Measurements from ENCODE around the gene LSM7. TPM values are rescaled to one million over a fixed set of nuclear protein-coding genes. Genes with fewer than 3 reads are reported as not detected.

Gene LSM7
- polyA plus RNA-seq, 2 donors, result 223 to 245 TPM

GRCh38 chr19:2317756-2318155, 10.6 kb downstream of the LSM7 start:
- Histone ChIP-seq H3K27me3 (ENCODE audit: control insufficient read depth in 1 of 2, insufficient read depth in 2 of 2, low read length in 2 of 2) (no peaks in the 10 kb centered on the region), H3K4me1 (ENCODE audit: control insufficient read depth in 2 of 2, insufficient read depth in 2 of 2, low read length in 1 of 2) (no peaks in the 10 kb centered on the region), H3K36me3 (ENCODE audit: control insufficient read depth in 2 of 2, insufficient read depth in 2 of 2, low read length in 1 of 2) (peaks cover 0 to 9% of the 10 kb centered on the region in 2 donors), H3K9me3 (ENCODE audit: control insufficient read depth in 2 of 2, insufficient read depth in 1 of 2, low read depth in 1 of 2, low read length in 1 of 2) (peaks cover 0 to 6% of the 10 kb centered on the region in 2 donors), H3K4me3 (ENCODE audit: low read depth in 1 of 2, low read length in 2 of 2) (no peak overlapping the region), H3K27ac (ENCODE audit: low read depth in 2 of 2, low read length in 1 of 2) (no peak overlapping the region)
- WGBS, 2 donors, result 85 to 86% methylated on average over 22 to 25 of the region's 25 CpGs

DNA sequence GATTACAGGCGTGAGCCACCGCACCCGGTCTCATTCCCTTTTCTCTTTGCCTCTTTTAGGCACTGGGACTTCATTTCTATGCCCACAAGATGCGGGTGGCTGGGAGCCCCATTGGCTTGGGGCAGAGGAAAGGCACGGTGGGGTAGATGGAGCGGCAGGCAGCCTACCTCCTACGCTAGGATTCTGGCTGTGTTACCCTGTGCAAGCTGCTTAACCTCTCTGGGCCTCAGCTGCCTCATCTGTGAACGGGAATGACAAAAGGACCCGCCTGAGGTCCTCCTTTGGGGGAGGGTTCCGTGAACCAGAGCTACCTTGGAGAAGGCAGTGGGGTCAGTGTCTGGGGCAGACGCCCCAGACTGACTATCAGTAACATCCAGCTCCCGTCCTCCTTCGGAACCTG, 11.1 kb downstream of the LSM7 start:
- Histone ChIP-seq H3K9me3 (ENCODE audit: control insufficient read depth in 2 of 2, insufficient read depth in 1 of 2, low read depth in 1 of 2, low read length in 1 of 2) (peaks cover 0 to 6% of the 10 kb centered on the region in 2 donors), H3K27ac (ENCODE audit: low read depth in 2 of 2, low read length in 1 of 2) (no peak overlapping the region), H3K27me3 (ENCODE audit: control insufficient read depth in 1 of 2, insufficient read depth in 2 of 2, low read length in 2 of 2) (no peaks in the 10 kb centered on the region), H3K36me3 (ENCODE audit: control insufficient read depth in 2 of 2, insufficient read depth in 2 of 2, low read length in 1 of 2) (peaks cover 0 to 6% of the 10 kb centered on the region in 2 donors), H3K4me3 (ENCODE audit: low read depth in 1 of 2, low read length in 2 of 2) (no peak overlapping the region), H3K4me1 (ENCODE audit: control insufficient read depth in 2 of 2, insufficient read depth in 2 of 2, low read length in 1 of 2) (no peaks in the 10 kb centered on the region)
- WGBS, 2 donors, result 94 to 95% methylated on average over 13 of the region's 13 CpGs

- H3K27me3 ChIP-seq (ENCODE audit: control insufficient read depth in 1 of 2, insufficient read depth in 2 of 2, low read length in 2 of 2), result no peaks in the 10 kb centered on the region
- no peak overlapping the region for H3K27ac ChIP-seq (ENCODE audit: low read depth in 2 of 2, low read length in 1 of 2)
- peaks cover 0 to 6% of the 10 kb centered on the region in 2 donors for H3K9me3 ChIP-seq (ENCODE audit: control insufficient read depth in 2 of 2, insufficient read depth in 1 of 2, low read depth in 1 of 2, low read length in 1 of 2)
- H3K4me3 ChIP-seq (ENCODE audit: low read depth in 1 of 2, low read length in 2 of 2), result no peak overlapping the region
- no peaks in the 10 kb centered on the region for H3K36me3 ChIP-seq (ENCODE audit: control insufficient read depth in 2 of 2, insufficient read depth in 2 of 2, low read length in 1 of 2)
- H3K4me1 ChIP-seq (ENCODE audit: control insufficient read depth in 2 of 2, insufficient read depth in 2 of 2, low read length in 1 of 2), result no peaks in the 10 kb centered on the region
- 37 to 46% methylated on average over 22 of the region's 22 CpGs for WGBS, 2 donors
Observed at GRCh38 chr19:2315818-2316353, 12.5 kb downstream of the LSM7 start.

DNA sequence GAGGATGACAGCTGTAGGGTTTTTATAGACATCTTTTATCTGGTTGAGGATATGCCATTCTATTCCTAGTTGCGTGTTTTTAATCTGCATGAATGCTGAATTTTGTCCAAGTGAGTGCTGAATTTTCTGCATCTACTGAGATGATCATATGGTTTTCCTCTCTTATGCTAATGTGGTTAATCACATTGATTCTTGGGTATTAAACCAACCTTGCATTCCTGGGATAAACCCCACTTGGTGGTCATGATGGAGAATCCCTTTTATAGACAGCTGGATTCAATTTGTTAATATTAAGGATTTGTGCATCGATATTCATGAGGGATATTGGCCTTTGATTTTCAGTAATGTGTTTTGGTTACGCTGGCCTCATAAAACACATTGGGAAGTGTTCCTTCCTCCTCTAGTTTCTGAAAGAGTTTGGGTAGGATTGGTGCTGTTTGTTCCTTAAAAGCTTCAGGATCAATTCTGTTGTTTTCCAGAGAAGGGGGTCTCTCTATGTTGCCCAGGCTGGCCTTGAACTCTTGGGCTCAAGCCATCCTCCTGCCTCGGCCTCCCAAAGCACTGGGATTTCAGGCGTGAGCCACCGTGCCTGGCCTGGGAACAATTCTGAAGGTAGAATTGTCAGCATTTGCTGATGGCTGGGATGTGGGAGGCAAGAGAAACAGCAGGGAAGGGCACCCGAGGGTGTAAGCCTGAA, 13.1 kb downstream of the LSM7 start:
- Histone ChIP-seq H3K9me3 (ENCODE audit: control insufficient read depth in 2 of 2, insufficient read depth in 1 of 2, low read depth in 1 of 2, low read length in 1 of 2) (peaks cover 0 to 6% of the 10 kb centered on the region in 2 donors), H3K27ac (ENCODE audit: low read depth in 2 of 2, low read length in 1 of 2) (no peak overlapping the region), H3K36me3 (ENCODE audit: control insufficient read depth in 2 of 2, insufficient read depth in 2 of 2, low read length in 1 of 2) (no peaks in the 10 kb centered on the region), H3K27me3 (ENCODE audit: control insufficient read depth in 1 of 2, insufficient read depth in 2 of 2, low read length in 2 of 2) (no peaks in the 10 kb centered on the region), H3K4me3 (ENCODE audit: low read depth in 1 of 2, low read length in 2 of 2) (no peak overlapping the region), H3K4me1 (ENCODE audit: control insufficient read depth in 2 of 2, insufficient read depth in 2 of 2, low read length in 1 of 2) (no peaks in the 10 kb centered on the region)
- WGBS, 2 donors, result 86 to 92% methylated on average over 7 of the region's 7 CpGs

DNA sequence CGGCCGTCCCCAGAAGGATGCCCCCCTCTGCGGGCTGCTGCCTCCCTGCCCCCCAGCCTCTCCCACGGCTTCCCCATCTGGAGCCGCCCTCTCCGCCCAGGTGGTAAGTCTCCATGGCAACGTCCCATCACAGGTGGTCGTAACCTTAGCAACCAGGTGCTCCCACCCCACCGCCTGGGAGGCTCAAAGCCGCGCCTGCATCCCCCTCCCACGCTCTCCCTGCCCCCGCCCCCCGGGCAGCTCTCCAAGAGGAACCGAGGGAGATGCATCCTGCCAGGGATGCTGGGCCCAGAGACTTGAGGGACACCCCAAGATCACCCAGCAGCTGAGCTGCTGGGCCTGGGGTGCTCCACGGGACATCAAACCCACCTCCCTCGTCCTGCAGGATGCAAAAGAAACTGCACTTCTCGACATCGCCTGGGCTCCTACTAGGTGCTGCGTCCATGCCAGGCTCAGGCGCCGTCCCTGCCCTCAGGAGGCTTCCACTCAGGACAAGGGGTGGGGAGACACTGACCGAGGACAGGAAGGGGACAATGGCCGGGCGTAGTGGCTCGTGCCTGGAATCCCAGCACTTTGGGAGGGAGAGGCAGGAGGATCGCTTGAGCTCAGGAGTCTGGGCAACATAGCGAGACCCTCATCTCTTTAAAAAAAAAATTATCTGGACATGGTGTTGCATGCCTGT, 15.4 kb downstream of the LSM7 start:
- H3K4me1 ChIP-seq (ENCODE audit: control insufficient read depth in 2 of 2, insufficient read depth in 2 of 2, low read length in 1 of 2), result no peaks in the 10 kb centered on the region
- peaks cover 0 to 6% of the 10 kb centered on the region in 2 donors for H3K9me3 ChIP-seq (ENCODE audit: control insufficient read depth in 2 of 2, insufficient read depth in 1 of 2, low read depth in 1 of 2, low read length in 1 of 2)
- no peaks in the 10 kb centered on the region for H3K36me3 ChIP-seq (ENCODE audit: control insufficient read depth in 2 of 2, insufficient read depth in 2 of 2, low read length in 1 of 2)
- 36 to 38% methylated on average over 28 of the region's 28 CpGs for WGBS, 2 donors
- H3K27me3 ChIP-seq (ENCODE audit: control insufficient read depth in 1 of 2, insufficient read depth in 2 of 2, low read length in 2 of 2), result peaks cover 0 to 3% of the 10 kb centered on the region in 2 donors
- no peak overlapping the region for H3K27ac ChIP-seq (ENCODE audit: low read depth in 2 of 2, low read length in 1 of 2)
- H3K4me3 ChIP-seq (ENCODE audit: low read depth in 1 of 2, low read length in 2 of 2), result no peak overlapping the region

GRCh38 chr19:2311093-2311492, 17.3 kb downstream of the LSM7 start:
- H3K36me3 ChIP-seq (ENCODE audit: control insufficient read depth in 2 of 2, insufficient read depth in 2 of 2, low read length in 1 of 2), result no peaks in the 10 kb centered on the region
- peaks cover 0 to 9% of the 10 kb centered on the region in 2 donors for H3K27me3 ChIP-seq (ENCODE audit: control insufficient read depth in 1 of 2, insufficient read depth in 2 of 2, low read length in 2 of 2)
- peaks cover 0 to 6% of the 10 kb centered on the region in 2 donors for H3K9me3 ChIP-seq (ENCODE audit: control insufficient read depth in 2 of 2, insufficient read depth in 1 of 2, low read depth in 1 of 2, low read length in 1 of 2)
- H3K4me3 ChIP-seq (ENCODE audit: low read depth in 1 of 2, low read length in 2 of 2), result no peak overlapping the region
- H3K4me1 ChIP-seq (ENCODE audit: control insufficient read depth in 2 of 2, insufficient read depth in 2 of 2, low read length in 1 of 2), result no peaks in the 10 kb centered on the region
- 93 to 94% methylated on average over 4 of the region's 4 CpGs for WGBS, 2 donors
- no peak overlapping the region for H3K27ac ChIP-seq (ENCODE audit: low read depth in 2 of 2, low read length in 1 of 2)

DNA sequence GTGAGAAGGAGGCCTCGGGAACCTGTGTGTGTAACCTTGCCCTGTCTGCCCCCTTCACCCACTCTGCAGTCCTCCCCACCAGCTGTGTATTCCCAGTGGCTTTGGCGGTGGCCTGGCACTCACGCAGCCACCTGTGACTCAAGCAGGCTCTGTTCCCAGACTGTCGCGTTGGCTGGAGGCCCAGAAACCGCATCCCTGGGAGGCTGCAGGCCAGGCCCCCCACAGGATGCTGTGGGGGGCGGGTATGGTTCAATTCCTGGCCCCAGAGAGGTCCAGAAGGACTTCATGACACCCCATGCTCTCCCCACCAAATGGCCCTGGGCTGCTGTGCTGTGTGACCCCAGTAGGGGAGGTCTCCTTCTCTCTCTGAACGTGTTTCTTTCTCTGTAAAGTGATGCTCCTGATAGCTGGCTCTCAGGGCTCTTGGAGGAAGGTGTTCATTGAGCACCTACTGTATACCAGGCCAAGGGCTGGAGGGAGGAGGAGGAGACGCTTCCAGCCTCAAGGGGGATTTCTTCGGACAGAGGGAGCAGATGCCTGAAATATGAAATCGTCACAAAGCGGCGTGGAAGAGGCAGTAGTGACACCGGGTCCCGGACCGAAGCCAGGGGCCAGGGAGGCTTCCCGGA, 18.5 kb downstream of the LSM7 start:
- Histone ChIP-seq H3K27ac (ENCODE audit: low read depth in 2 of 2, low read length in 1 of 2) (no peak overlapping the region), H3K36me3 (ENCODE audit: control insufficient read depth in 2 of 2, insufficient read depth in 2 of 2, low read length in 1 of 2) (no peaks in the 10 kb centered on the region), H3K9me3 (ENCODE audit: control insufficient read depth in 2 of 2, insufficient read depth in 1 of 2, low read depth in 1 of 2, low read length in 1 of 2) (peaks cover 0 to 4% of the 10 kb centered on the region in 2 donors), H3K27me3 (ENCODE audit: control insufficient read depth in 1 of 2, insufficient read depth in 2 of 2, low read length in 2 of 2) (peaks cover 0 to 9% of the 10 kb centered on the region in 2 donors), H3K4me1 (ENCODE audit: control insufficient read depth in 2 of 2, insufficient read depth in 2 of 2, low read length in 1 of 2) (no peaks in the 10 kb centered on the region), H3K4me3 (ENCODE audit: low read depth in 1 of 2, low read length in 2 of 2) (no peak overlapping the region)
- 51 to 54% methylated on average over 17 of the region's 17 CpGs for WGBS, 2 donors

DNA sequence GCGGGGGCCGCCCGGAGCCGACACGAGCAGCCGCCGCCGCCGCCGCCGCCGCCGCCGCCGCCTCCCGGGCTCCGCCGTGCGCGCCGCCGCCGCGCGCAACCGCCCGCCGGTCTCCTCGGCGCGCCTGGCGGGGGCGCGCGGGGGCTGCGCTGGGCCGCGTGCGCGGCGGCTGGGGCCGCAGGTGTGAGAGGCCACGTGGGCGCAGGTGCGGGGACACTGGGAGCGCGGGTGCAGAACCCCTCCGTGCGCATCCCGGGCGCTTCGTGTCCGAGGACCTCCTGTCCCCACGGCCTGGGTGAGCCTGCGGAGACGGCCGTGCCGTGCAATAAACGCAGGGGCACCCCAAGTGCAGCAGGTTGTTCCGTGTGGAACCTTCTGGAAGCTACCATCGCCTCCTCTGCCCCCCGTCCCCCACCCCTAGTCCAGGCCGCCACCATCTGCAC, 20.3 kb downstream of the LSM7 start, which contains the start of gene LINGO3:
Gene LINGO3 (minus strand): TSS at position 41 of the 443 bp plus-strand sequence. CDS start 16,378 bp downstream, outside the sequence.
- H3K27me3 ChIP-seq (ENCODE audit: control insufficient read depth in 1 of 2, insufficient read depth in 2 of 2, low read length in 2 of 2), result peaks cover 0 to 11% of the 10 kb centered on the region in 2 donors
- WGBS, 2 donors, result 5 to 9% methylated on average over 19 to 63 of the region's 63 CpGs
- no peaks in the 10 kb centered on the region for H3K36me3 ChIP-seq (ENCODE audit: control insufficient read depth in 2 of 2, insufficient read depth in 2 of 2, low read length in 1 of 2)
- H3K4me1 ChIP-seq (ENCODE audit: control insufficient read depth in 2 of 2, insufficient read depth in 2 of 2, low read length in 1 of 2), result no peaks in the 10 kb centered on the region
- peak within 1 kb of the TSS in 1 of 2 donors; percentile 34 for H3K4me3 ChIP-seq (ENCODE audit: low read depth in 1 of 2, low read length in 2 of 2)
- H3K9me3 ChIP-seq (ENCODE audit: control insufficient read depth in 2 of 2, insufficient read depth in 1 of 2, low read depth in 1 of 2, low read length in 1 of 2), result no peaks in the 10 kb centered on the region
- no peak within 1 kb of the TSS for H3K27ac ChIP-seq (ENCODE audit: low read depth in 2 of 2, low read length in 1 of 2)

DNA sequence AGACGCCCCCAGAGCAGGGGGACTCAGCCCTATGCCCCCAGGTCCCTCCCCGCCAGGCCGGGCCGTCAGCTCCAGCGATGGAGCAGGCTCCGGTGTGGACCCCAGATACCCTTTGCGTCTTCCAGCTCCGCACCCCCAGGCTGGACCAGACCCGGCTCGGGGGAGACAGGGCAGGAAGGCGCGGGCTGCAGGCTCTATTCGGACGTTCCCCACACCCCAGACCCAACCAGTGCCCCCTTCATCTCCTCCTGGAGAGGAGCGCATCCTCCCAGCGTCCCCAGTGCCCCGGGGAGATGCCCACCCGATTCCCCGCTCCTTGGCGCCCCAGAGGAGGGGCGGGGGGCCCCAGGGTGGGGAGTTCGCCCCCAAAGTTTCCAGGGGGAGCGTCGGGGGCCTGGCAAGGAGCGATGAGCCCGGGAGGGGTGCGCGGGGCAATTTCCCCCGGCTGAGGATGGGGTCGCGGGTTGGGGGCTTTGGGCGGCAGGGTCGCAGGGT, 20.8 kb downstream of the LSM7 start:
- Histone ChIP-seq H3K9me3 (ENCODE audit: control insufficient read depth in 2 of 2, insufficient read depth in 1 of 2, low read depth in 1 of 2, low read length in 1 of 2) (no peaks in the 10 kb centered on the region), H3K4me3 (ENCODE audit: low read depth in 1 of 2, low read length in 2 of 2) (peak overlapping the region in 1 of 2 donors; percentile 34), H3K4me1 (ENCODE audit: control insufficient read depth in 2 of 2, insufficient read depth in 2 of 2, low read length in 1 of 2) (peaks cover 0 to 2% of the 10 kb centered on the region in 2 donors), H3K27ac (ENCODE audit: low read depth in 2 of 2, low read length in 1 of 2) (no peak overlapping the region), H3K27me3 (ENCODE audit: control insufficient read depth in 1 of 2, insufficient read depth in 2 of 2, low read length in 2 of 2) (peaks cover 0 to 15% of the 10 kb centered on the region in 2 donors), H3K36me3 (ENCODE audit: control insufficient read depth in 2 of 2, insufficient read depth in 2 of 2, low read length in 1 of 2) (no peaks in the 10 kb centered on the region)
- WGBS, 2 donors, result 15 to 20% methylated on average over 24 to 33 of the region's 33 CpGs
